ENCODE results near the gene FTO. TPM values are rescaled to one million over a fixed set of nuclear protein-coding genes. Genes with fewer than 3 reads are reported as not detected.

Gene FTO
- total and polyA plus RNA-seq, 2 of the 13 experiments (the other 11 are each of a cell fraction or from before 2014, with no cell fraction given) = 41.6 to 55.8 TPM

DNA sequence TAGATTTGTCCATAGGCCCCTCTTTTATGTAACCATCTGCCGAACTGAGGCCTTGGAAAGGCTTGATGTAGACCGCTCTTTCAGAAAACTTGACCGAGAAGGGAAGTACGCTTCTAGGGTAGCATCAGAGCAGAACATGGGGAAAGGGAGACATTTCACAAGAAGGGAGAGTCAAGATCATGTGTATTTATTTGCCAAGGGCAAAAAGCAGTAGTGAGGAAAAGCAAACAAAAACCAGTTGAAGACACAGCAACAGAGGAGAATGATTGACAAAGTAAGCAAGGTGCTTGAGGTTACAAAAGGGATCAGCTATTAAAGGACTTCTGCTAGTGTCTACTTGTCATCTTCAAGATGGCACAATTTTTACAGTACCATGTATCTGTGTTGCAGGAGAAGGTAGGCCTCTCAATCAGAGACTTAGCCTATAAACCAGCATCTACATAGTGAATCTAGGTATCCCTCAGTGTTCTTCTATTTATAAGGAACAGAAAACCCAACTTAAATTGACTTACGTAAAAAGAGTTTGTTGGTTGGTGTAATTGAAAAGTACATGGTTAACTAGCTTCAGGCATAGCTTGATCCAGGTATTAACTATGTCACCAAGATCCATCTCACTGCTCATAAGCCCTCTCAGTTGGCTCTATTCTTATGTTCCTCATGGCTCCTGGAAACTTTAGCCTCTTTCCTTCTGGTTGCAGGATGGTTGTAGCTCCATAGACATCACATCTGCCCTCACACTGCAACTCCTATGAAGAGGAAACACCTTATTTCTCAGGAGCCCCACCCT, 294.3 kb downstream of the FTO start (continued):
- TF ChIP-seq, protein P1, sequence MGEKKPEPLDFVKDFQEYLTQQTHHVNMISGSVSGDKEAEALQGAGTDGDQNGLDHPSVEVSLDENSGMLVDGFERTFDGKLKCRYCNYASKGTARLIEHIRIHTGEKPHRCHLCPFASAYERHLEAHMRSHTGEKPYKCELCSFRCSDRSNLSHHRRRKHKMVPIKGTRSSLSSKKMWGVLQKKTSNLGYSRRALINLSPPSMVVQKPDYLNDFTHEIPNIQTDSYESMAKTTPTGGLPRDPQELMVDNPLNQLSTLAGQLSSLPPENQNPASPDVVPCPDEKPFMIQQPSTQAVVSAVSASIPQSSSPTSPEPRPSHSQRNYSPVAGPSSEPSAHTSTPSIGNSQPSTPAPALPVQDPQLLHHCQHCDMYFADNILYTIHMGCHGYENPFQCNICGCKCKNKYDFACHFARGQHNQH (CRISPR knock-in tag; IDR thresholded peaks at IDR 0.05) = peak; percentile 44; the same call in 1 of the 2 replicates
- TF ChIP-seq, protein P2, sequence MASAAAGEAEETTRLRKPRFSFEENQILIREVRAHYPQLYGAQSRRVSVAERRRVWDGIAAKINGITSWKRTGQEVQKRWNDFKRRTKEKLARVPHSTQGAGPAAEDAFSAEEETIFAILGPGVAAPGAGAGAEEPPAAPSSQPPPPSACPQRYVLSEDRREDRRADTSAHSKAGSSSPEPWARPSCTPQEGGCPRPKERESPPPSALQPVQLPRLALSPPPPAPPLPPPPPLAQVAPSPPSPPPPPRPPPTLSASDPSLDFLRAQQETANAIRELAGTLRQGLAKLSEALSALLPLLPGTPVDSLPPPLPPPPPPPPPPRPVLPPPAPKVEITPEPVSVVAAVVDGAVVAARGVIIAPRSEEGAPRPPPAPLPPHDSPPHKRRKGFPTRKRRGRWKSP (CRISPR knock-in tag; IDR thresholded peaks at IDR 0.05) = peak; percentile 18; the same call in 1 of the 2 replicates
- TF ChIP-seq GATAD2A (CRISPR knock-in tag; IDR thresholded peaks at IDR 0.05) (peak; percentile 97), NR2F6 (IDR thresholded peaks at IDR 0.05) (0 out of 2 replicates have a peak, but pooled peaks have one; percentile 46), NR2F6 (CRISPR knock-in tag; IDR thresholded peaks at IDR 0.05) (peak; percentile 53; the same call in 1 of the 2 replicates), ZNF205 (CRISPR knock-in tag; IDR thresholded peaks at IDR 0.05) (peak; percentile 64; the same call in 1 of the 2 replicates), ZBTB38 (CRISPR knock-in tag; IDR thresholded peaks at IDR 0.05) (no peak), HMG20A (CRISPR knock-in tag; IDR thresholded peaks at IDR 0.05; ENCODE audit: borderline replicate concordance) (peak; percentile 78; the same call in 1 of the 2 replicates), SKI (IDR thresholded peaks at IDR 0.05; ENCODE audit: partially characterized antibody) (peak; percentile 37), MIER3 (CRISPR knock-in tag; IDR thresholded peaks at IDR 0.05; ENCODE audit: borderline replicate concordance) (peak; percentile 65; the same call in 1 of the 2 replicates), PHF20 (CRISPR knock-in tag; IDR thresholded peaks at IDR 0.05) (no peak), FOXA1 (IDR thresholded peaks at IDR 0.05) (no peak), FOXA1 (CRISPR knock-in tag; IDR thresholded peaks at IDR 0.05) (peak; percentile 72), FOXK1 (CRISPR knock-in tag; IDR thresholded peaks at IDR 0.05; ENCODE audit: borderline replicate concordance, low read depth) (peak; percentile 66; the same call in 1 of the 2 replicates), SOX6 (IDR thresholded peaks at IDR 0.05) (no peak), SOX6 (CRISPR knock-in tag; IDR thresholded peaks at IDR 0.05) (peak; percentile 66), FOXJ3 (CRISPR knock-in tag; IDR thresholded peaks at IDR 0.05; ENCODE audit: borderline replicate concordance) (peak; percentile 25; the same call in 1 of the 2 replicates), ELF3 (CRISPR knock-in tag; IDR thresholded peaks at IDR 0.05) (0 out of 2 replicates have a peak, but pooled peaks have one; percentile 15), FOXA3 (CRISPR knock-in tag; IDR thresholded peaks at IDR 0.05) (peak; percentile 90)
- TF ChIP-seq, protein P3, sequence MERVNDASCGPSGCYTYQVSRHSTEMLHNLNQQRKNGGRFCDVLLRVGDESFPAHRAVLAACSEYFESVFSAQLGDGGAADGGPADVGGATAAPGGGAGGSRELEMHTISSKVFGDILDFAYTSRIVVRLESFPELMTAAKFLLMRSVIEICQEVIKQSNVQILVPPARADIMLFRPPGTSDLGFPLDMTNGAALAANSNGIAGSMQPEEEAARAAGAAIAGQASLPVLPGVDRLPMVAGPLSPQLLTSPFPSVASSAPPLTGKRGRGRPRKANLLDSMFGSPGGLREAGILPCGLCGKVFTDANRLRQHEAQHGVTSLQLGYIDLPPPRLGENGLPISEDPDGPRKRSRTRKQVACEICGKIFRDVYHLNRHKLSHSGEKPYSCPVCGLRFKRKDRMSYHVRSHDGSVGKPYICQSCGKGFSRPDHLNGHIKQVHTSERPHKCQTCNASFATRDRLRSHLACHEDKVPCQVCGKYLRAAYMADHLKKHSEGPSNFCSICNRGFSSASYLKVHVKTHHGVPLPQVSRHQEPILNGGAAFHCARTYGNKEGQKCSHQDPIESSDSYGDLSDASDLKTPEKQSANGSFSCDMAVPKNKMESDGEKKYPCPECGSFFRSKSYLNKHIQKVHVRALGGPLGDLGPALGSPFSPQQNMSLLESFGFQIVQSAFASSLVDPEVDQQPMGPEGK (CRISPR knock-in tag; IDR thresholded peaks at IDR 0.05) = 0 out of 2 replicates have a peak, but pooled peaks have one; percentile 24
- TF ChIP-seq, protein P4, sequence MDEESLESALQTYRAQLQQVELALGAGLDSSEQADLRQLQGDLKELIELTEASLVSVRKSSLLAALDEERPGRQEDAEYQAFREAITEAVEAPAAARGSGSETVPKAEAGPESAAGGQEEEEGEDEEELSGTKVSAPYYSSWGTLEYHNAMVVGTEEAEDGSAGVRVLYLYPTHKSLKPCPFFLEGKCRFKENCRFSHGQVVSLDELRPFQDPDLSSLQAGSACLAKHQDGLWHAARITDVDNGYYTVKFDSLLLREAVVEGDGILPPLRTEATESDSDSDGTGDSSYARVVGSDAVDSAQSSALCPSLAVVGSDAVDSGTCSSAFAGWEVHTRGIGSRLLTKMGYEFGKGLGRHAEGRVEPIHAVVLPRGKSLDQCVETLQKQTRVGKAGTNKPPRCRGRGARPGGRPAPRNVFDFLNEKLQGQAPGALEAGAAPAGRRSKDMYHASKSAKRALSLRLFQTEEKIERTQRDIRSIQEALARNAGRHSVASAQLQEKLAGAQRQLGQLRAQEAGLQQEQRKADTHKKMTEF (CRISPR knock-in tag; IDR thresholded peaks at IDR 0.05) = peak; percentile 53
- TF ChIP-seq, protein P5, sequence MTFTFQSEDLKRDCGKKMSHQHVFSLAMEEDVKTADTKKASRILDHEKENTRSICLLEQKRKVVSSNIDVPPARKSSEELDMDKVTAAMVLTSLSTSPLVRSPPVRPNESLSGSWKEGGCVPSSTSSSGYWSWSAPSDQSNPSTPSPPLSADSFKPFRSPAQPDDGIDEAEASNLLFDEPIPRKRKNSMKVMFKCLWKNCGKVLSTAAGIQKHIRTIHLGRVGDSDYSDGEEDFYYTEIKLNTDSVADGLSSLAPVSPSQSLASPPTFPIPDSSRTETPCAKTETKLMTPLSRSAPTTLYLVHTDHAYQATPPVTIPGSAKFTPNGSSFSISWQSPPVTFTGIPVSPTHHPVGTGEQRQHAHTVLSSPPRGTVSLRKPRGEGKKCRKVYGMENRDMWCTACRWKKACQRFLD (CRISPR knock-in tag; IDR thresholded peaks at IDR 0.05; ENCODE audit: borderline replicate concordance) = no peak
- TF ChIP-seq, protein P6, sequence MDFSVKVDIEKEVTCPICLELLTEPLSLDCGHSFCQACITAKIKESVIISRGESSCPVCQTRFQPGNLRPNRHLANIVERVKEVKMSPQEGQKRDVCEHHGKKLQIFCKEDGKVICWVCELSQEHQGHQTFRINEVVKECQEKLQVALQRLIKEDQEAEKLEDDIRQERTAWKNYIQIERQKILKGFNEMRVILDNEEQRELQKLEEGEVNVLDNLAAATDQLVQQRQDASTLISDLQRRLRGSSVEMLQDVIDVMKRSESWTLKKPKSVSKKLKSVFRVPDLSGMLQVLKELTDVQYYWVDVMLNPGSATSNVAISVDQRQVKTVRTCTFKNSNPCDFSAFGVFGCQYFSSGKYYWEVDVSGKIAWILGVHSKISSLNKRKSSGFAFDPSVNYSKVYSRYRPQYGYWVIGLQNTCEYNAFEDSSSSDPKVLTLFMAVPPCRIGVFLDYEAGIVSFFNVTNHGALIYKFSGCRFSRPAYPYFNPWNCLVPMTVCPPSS (IDR thresholded peaks at IDR 0.05) = no peak
